Stimulated activated CD4-positive, alpha-beta T cell treated with anti-CD3 and anti-CD28 coated beads, Interleukin-12 subunit alpha, Interleukin-12 subunit beta, amount 100 ng/mL, for 4 hours (primary cell): ENCODE data around the gene VEGFA.

Source experiments
- DNase-seq: peaks from one replicate; pipeline ENCODE4 v3.0.0-alpha.2; 2020

The VEGFA gene

DNA sequence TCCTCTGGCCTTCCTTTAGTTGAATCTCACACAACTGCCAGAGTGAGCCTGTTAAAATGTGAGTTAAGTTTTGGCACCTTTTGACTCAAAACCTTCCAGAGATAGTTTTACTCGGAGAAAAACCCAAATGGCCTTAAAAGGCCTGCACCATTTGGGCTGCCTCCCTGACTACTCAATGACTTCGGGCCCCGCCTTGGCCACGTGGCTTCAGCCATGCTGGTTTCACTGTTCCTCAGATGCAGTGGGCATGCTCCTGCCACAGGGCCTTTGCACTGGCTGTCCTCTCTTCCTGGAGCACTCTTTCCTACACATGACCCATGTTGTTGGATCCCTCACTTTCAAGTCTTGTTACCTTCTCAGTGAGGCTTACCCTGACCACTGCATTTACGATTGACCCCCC is 18.3 kb downstream of the VEGFA start:
- no peak for DNase-seq

- no peak for DNase-seq
Measured at GRCh38 chr6:43789447-43789846, 19.4 kb downstream of the VEGFA start.

GRCh38 chr6:43790031-43790430 is 20.0 kb downstream of the VEGFA start:
- DNase-seq = no peak

- no peak for DNase-seq
Measured at GRCh38 chr6:43791745-43792422, 21.9 kb downstream of the VEGFA start.

- DNase-seq = no peak
Measured at GRCh38 chr6:43793154-43793874, 23.3 kb downstream of the VEGFA start.

DNA sequence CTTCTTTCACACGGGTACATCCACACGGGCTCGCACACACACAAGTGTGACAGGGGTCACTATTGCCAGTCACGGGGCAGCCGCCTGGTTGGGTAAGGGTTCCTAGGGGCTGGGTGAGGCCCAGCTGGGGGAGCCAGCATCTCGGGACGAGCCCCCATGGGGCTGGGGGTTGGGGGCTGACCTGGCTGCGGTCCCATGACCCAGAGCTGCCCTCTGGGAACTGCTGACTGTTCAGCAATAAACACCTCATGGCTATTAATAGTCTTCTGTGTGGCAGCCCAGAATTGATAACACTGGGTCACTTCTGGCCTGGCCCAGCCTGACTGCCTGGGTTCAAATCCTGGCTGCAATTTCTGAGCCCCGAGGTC is 23.8 kb downstream of the VEGFA start:
- no peak for DNase-seq

GRCh38 chr6:43795421-43795820 is 25.4 kb downstream of the VEGFA start:
- no peak for DNase-seq

DNA sequence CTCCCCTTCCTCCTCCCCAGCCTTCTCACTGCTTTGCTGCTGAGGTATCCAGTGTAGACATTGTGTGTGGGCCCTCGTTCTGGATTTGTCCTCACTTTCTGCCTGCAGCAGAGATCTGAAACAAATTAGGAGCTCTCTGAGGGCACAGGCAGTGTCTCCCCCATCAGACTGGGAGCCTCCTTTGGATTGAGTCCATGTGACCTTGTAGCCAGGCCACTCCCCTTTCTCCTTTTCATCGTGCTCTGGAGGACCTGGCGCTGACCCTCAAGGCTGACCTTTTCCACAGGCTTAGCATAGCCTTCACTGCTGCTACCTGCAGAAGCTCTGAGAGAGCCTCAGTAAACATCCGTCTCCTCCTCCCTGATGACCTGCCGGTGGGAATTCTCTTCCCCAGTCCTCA is 26.2 kb downstream of the VEGFA start:
- DNase-seq = no peak

DNA sequence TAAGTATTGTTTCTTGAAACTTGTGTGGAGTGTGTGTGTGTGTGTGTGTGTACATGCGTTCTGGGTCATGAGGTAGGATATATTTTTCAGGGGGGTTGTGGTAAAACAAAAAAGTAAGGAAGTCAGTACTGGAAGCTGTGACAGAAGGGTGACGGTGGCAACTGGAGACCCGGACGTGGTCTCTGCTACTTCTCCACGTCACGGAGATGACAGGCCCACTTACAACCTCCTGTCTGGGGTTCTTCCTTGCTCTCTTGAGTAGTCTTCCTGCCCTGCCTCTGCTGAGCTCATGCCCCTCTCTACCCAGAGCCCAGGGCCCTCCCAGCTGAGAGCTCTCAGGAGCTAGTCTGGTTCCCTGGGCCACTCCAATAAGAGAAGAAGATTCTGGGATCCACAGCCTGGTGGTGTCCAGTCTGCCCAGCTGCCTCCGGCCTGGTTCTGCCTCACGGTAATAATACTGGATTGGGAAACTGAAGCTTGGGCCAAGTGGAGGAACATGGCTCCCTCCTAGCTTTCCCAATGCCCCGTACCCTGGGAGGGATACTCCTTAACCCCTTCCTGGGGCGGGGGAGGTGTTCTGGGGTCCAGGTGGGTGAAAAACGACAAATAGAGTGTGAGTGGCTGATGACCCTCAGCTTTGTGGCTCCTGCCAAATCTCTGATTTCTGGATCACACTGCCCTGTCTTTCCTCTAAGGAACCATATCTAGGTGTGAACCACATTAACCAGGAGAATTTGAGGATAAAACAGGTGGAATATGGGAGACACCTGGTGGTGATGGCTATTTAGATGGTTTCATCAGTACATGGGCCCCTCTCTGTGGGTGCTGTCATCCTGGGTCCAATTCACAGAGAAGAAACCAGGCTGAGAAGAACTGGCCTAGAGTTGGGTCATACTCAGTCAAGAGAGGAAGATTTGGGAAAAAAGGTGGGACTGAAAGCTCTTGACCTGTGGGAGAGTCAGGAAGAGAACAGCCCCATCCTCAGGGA is 27.2 kb downstream of the VEGFA start:
- DNase-seq = no peak

DNA sequence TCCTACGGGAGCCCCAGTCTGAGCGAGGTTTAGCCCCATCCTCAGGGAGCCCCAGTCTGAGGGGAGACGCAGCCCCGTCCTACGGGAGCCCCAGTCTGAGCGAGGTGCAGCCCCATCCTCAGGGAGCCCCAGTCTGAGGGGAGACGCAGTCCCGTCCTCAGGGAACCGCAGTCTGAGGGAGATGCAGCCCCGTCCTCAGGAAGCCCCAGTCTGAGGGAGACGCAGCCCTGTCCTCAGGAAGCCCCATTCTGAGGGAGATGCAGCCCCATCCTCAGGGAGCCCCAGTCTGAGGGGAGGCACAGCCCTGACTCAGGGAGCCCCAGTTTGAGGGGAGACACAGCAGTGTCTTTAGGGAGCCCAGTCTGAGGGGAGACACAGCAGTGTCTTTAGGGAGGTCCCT is 27.9 kb downstream of the VEGFA start:
- no peak for DNase-seq

- DNase-seq = no peak
Measured at GRCh38 chr6:43798688-43799444, 28.9 kb downstream of the VEGFA start.

- DNase-seq = no peak
Measured at GRCh38 chr6:43799551-43800297, 29.7 kb downstream of the VEGFA start.

GRCh38 chr6:43800298-43800623 is 30.2 kb downstream of the VEGFA start:
- no peak for DNase-seq

DNA sequence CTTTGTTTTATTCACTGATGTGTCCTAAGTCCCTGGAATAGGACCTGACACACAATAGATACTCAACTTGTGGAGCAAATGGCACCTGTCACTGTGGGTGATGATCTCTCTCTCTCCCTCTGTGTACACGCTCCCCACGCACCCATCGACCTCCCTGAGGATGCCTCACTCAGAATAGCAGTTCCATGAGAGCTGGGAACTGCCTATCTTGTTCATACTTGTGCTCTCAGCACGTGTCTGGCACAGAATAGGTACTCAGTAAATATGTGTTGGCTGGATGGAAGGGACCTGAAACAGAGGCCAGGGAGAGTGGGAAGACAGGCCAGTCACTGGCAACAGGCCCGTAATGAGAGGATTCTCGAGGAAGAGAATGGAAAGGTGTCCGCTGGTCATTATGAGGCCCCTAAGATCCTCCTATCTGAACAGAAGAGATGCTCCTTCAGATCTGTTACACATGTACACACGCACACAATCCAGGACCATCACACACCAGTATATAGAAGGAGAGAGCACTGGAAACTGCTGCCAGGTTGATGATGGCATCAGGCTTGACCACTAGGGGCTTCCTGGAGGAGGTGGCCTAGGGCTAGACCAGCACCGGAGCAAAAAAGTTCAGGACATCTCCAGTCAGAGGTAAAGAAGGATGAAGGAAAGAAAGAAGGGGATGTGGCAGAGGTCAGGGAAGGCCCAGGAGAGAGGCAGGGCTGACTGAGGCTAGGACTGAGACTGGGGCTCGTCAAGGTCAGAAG is 30.9 kb downstream of the VEGFA start:
- DNase-seq = no peak

GRCh38 chr6:43801495-43802181 is 31.6 kb downstream of the VEGFA start:
- no peak for DNase-seq

DNA sequence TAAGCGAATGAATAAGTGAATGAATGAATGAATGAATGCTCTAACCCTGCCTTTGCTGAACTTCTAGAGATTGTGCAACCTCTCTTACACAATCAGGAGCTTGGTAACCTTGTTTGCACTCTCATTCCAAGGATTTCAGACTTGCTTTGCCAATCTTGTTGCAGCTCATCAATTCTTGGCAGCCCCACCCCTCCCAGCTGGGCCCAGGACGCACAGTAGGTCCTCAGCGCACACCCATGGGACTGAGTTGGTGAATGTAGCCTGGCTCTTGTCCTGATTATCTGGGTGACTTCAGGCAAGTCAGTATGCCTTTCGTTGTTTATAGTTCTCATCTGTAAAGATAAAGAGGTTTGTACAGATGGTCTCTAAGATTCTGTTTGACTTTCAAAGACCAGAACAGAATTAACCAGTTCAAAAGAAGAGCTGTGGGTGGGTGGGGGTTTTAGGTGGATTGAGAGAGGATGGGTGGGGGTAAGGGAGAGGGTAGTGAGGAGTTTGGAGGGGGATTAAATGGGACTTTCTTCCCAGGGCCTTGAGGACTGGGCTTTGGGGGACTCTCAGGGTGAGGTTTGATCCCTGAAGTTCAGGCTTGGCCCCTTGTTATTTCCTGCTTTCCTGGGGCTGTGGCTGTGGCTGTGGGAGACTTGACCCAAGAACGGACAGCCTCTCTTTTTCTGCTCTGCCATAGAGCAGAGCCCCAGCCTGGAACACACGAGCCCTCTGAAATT is 33.2 kb downstream of the VEGFA start:
- DNase-seq = no peak

DNA sequence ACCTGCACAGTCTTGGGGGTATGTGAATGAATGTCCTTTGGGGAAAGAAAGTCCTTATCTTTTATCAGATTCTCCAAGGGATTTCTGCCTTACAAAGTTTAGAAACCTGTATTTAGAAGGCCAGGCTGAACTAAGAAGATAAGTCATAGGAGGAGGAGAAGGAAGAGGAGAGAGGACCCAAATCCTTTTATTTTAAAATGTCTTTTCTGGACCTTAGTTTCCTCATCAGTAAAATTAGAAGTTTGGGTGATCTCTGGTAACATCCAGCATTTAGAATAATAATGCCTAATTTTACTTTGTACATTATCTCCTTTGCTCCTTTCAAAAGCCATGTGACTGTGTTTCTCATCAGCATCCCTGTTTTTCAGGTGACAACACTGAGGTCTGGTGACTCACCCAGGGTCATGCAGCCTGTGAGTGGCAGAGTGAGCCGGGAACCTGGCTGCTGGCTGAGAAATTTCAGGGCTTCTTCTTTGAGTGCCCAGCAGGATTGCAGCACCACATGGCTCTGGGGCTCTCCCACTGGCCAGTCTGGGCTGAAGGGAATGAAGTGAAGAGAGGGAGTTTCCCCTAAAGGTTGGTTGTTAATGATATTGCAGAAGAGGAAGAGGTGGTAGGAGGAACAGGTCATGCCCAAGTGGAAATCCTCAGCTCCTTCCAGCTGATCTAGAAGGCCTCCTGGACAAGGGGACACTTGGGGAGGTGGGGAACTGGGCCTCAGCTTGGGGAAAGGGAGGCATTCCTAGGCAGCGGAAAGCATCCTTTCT is 34.0 kb downstream of the VEGFA start:
- no peak for DNase-seq

DNA sequence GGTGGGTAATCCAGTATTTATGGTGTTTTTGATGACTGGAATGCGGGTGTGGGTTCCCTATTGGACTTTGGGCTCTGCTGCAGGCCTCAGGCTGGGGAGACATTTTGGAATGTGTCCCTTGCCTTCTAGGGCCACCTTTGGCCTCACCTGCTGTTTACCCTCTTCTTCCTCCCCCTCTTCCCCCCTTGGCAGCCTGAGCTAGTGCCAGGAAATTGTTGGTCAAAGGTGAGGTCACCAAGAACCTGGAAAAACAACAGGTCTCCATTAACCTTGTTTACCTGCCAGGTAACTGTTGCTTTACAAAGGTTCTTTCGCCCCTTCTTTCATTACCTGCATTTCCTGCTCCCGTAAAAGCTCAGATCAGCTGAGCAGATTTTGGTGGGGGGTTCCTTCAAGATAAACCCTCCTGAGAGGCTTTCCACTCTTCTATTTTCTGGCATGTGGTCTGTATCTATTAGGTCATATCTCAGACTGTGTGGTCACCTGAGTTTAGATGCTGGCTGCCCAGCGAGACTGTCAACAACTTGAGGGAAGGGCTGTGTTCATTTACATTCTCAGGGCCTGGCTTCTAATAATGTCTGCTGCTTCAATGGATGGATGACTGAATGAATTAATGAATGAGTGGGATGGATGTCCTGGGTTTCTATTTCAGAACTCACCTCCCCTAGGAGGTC is 34.7 kb downstream of the VEGFA start:
- DNase-seq = no peak

DNA sequence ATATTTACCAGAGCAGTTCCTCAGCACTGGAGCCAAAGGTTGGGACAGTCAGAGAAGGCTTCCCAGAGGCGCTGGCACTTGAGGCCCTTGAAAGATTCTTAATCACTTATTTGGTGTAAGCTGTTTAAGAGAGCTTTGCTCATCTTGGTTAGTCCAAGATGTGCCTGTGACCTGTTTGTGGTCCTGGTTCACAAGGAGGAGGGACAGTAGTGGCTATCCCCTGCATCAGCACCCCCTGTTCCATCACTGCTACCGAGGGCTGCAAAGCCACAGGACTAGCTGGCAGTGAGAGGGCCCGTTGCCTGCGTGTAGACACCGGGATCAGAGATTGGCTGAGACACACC is 35.7 kb downstream of the VEGFA start:
- no peak for DNase-seq
